ENCODE data around the gene IFT122.

IFT122 gene

DNA sequence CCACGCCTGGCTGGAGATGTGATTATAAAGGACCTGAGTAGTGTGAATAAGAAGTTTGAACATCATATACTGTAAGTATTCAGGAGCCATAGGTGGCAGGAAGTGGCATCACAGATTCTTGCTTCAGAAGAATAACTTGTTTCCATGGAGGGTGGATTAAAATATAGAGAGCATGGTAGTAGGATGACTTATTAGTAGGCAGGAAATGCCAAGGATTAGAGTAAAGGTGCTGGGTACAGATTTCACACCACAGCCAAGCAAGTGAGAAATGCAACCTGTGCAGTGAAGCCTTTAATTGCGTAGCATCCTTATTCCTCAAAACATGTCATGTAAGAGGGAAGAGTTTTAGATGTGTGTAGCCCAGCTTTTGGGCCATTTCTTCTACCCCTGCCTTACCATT, 30.8 kb downstream of the IFT122 start:
- no peaks in the 10 kb centered on the region for H3K27me3 ChIP-seq (ENCODE audit: insufficient read depth, low read length)

DNA sequence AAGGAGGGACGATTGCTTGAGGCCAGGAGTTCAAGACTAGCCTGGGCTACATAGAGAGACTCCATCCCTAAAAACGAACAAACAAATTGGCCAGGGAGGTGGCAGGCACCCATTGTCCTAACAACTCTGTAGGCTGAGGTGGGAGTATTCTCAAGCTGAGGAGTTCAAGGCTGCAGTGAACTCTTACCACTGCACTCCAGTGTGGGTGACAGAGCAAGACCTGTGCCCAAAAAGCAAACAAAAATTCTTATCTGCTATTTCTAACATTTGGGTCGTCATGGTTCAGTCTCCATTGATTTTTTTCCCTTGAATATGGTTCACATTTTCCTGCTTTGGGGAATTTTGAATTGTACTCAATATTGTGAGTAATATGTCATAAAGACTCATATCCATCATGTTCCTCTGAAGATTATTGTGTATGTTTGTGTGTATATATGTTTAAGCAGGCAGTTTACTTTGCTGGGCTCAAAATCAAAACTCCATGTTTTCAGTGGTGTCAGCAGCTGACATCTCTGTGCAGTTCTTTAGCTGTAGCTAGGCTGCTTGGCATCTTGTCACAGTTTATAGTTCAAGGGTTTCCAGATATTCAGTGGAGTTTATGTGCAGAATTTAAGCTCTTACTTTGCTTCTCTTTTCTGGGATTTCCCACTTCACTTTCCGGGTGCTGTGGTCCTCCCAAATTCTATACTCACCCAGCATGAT, 33.2 kb downstream of the IFT122 start:
- Histone ChIP-seq H4K12ac (ENCODE audit: low read depth, low read length) (no peak overlapping the region), H3K27me3 (ENCODE audit: insufficient read depth, low read length) (no peaks in the 10 kb centered on the region)
- WGBS (ENCODE audit: extremely low coverage, insufficient coverage, insufficient read length): no CpG with 5 or more reads among the region's 4 CpGs

More for the DNA sequence above, 30.8 kb downstream of the IFT122 start:
- no peaks in the 10 kb centered on the region for H3K79me2 ChIP-seq (ENCODE audit: control insufficient read depth, insufficient read depth, low read length, poor library complexity)
- no peak for DNase-seq
- no peaks in the 10 kb centered on the region for H3K9me3 ChIP-seq (ENCODE audit: insufficient read depth, low read depth, low read length)
- H3K4me3 ChIP-seq (ENCODE audit: low read depth, low read length): no peak overlapping the region
- no peak overlapping the region for H4K91ac ChIP-seq (ENCODE audit: low read depth, low read length)
- peaks cover 6 to 7% of the 10 kb centered on the region in 2 experiments for H3K36me3 ChIP-seq (ENCODE audit: control insufficient read depth in 1 of 2, insufficient read depth in 2 of 2, low read length in 2 of 2)
- no peak overlapping the region for H3K9ac ChIP-seq (ENCODE audit: low read length)
- no peak overlapping the region for H3K23ac ChIP-seq (ENCODE audit: low read length)
- peaks cover 0 to 2% of the 10 kb centered on the region in 2 experiments for H3K4me1 ChIP-seq (ENCODE audit: control insufficient read depth in 1 of 2, insufficient read depth in 2 of 2, low read length in 2 of 2)
- no peak overlapping the region for H3K4ac ChIP-seq (ENCODE audit: low read depth, low read length)
- no peak overlapping the region for H3K14ac ChIP-seq (ENCODE audit: low read length)
- no peak overlapping the region for H2AK5ac ChIP-seq (ENCODE audit: low read length)
- no CpG with 5 or more reads among the region's 2 CpGs for WGBS (ENCODE audit: extremely low coverage, insufficient coverage, insufficient read length)
- H2BK5ac ChIP-seq (ENCODE audit: low read depth, low read length, poor library complexity): no peak overlapping the region
- H4K12ac ChIP-seq (ENCODE audit: low read depth, low read length): no peak overlapping the region
- no peak overlapping the region for H3K4me2 ChIP-seq (ENCODE audit: low read length)
- no peak overlapping the region for H3K27ac ChIP-seq (ENCODE audit: low read depth, low read length)
- H2BK12ac ChIP-seq (ENCODE audit: low read length): no peak overlapping the region
- no peak overlapping the region for H2AFZ ChIP-seq (ENCODE audit: insufficient read depth, low read length, poor library complexity)
- H3K79me1 ChIP-seq (ENCODE audit: low read length): no peaks in the 10 kb centered on the region
- no peak overlapping the region for H4K8ac ChIP-seq (ENCODE audit: low read depth, low read length)
- H3K18ac ChIP-seq (ENCODE audit: low read length): no peak overlapping the region
- H2BK120ac ChIP-seq (ENCODE audit: insufficient read depth, low read length, poor library complexity): no peak overlapping the region

GRCh38 chr3:129473769-129474152, 33.7 kb downstream of the IFT122 start:
- Histone ChIP-seq H3K14ac (ENCODE audit: low read length) (no peak overlapping the region), H2AFZ (ENCODE audit: insufficient read depth, low read length, poor library complexity) (no peak overlapping the region)

More for the DNA sequence above, 33.2 kb downstream of the IFT122 start:
- no peak overlapping the region for H2AFZ ChIP-seq (ENCODE audit: insufficient read depth, low read length, poor library complexity)
- H4K91ac ChIP-seq (ENCODE audit: low read depth, low read length): no peak overlapping the region
- H3K23ac ChIP-seq (ENCODE audit: low read length): no peak overlapping the region
- H4K8ac ChIP-seq (ENCODE audit: low read depth, low read length): no peak overlapping the region
- no peak overlapping the region for H3K4me3 ChIP-seq (ENCODE audit: low read depth, low read length)
- no peaks in the 10 kb centered on the region for H3K9me3 ChIP-seq (ENCODE audit: insufficient read depth, low read depth, low read length)
- H3K79me1 ChIP-seq (ENCODE audit: low read length): no peaks in the 10 kb centered on the region
- H2AK5ac ChIP-seq (ENCODE audit: low read length): no peak overlapping the region
- no peak overlapping the region for H3K18ac ChIP-seq (ENCODE audit: low read length)
- H3K4ac ChIP-seq (ENCODE audit: low read depth, low read length): no peak overlapping the region
- H3K27ac ChIP-seq (ENCODE audit: low read depth, low read length): no peak overlapping the region
- no peak overlapping the region for H3K14ac ChIP-seq (ENCODE audit: low read length)
- no peak overlapping the region for H2BK5ac ChIP-seq (ENCODE audit: low read depth, low read length, poor library complexity)
- H3K4me2 ChIP-seq (ENCODE audit: low read length): no peak overlapping the region
- no peak overlapping the region for H3K9ac ChIP-seq (ENCODE audit: low read length)
- no peaks in the 10 kb centered on the region for H3K79me2 ChIP-seq (ENCODE audit: control insufficient read depth, insufficient read depth, low read length, poor library complexity)
- DNase-seq: no peak
- no peak overlapping the region for H2BK120ac ChIP-seq (ENCODE audit: insufficient read depth, low read length, poor library complexity)
- no peak overlapping the region for H2BK12ac ChIP-seq (ENCODE audit: low read length)
- H3K4me1 ChIP-seq (ENCODE audit: control insufficient read depth in 1 of 2, insufficient read depth in 2 of 2, low read length in 2 of 2): no peaks in the 10 kb centered on the region
- H3K36me3 ChIP-seq (ENCODE audit: control insufficient read depth in 1 of 2, insufficient read depth in 2 of 2, low read length in 2 of 2): peaks cover 10 to 14% of the 10 kb centered on the region in 2 experiments

GRCh38 chr3:129474984-129475804, 35.2 kb downstream of the IFT122 start:
- no peak overlapping the region for H3K27ac ChIP-seq (ENCODE audit: low read depth, low read length)
- no peak overlapping the region for H3K4me2 ChIP-seq (ENCODE audit: low read length)
- no peaks in the 10 kb centered on the region for H3K4me1 ChIP-seq (ENCODE audit: control insufficient read depth in 1 of 2, insufficient read depth in 2 of 2, low read length in 2 of 2)
- H2AFZ ChIP-seq (ENCODE audit: insufficient read depth, low read length, poor library complexity): no peak overlapping the region
- no peaks in the 10 kb centered on the region for H3K9me3 ChIP-seq (ENCODE audit: insufficient read depth, low read depth, low read length)
- no peak overlapping the region for H2AK5ac ChIP-seq (ENCODE audit: low read length)
- no peak overlapping the region for H3K23ac ChIP-seq (ENCODE audit: low read length)
- no CpG with 5 or more reads among the region's 10 CpGs for WGBS (ENCODE audit: extremely low coverage, insufficient coverage, insufficient read length)
- no peak overlapping the region for H4K8ac ChIP-seq (ENCODE audit: low read depth, low read length)
- no peak overlapping the region for H3K14ac ChIP-seq (ENCODE audit: low read length)
- no peaks in the 10 kb centered on the region for H3K79me2 ChIP-seq (ENCODE audit: control insufficient read depth, insufficient read depth, low read length, poor library complexity)
- no peak overlapping the region for H3K4me3 ChIP-seq (ENCODE audit: low read depth, low read length)
- H2BK5ac ChIP-seq (ENCODE audit: low read depth, low read length, poor library complexity): no peak overlapping the region
- H3K4ac ChIP-seq (ENCODE audit: low read depth, low read length): no peak overlapping the region
- H4K91ac ChIP-seq (ENCODE audit: low read depth, low read length): no peak overlapping the region
- no peak overlapping the region for H4K12ac ChIP-seq (ENCODE audit: low read depth, low read length)
- DNase-seq: no peak
- no peak overlapping the region for H2BK12ac ChIP-seq (ENCODE audit: low read length)
- H2BK120ac ChIP-seq (ENCODE audit: insufficient read depth, low read length, poor library complexity): no peak overlapping the region
- peaks cover 17 to 18% of the 10 kb centered on the region in 2 experiments for H3K36me3 ChIP-seq (ENCODE audit: control insufficient read depth in 1 of 2, insufficient read depth in 2 of 2, low read length in 2 of 2)
- no peak overlapping the region for H3K9ac ChIP-seq (ENCODE audit: low read length)
- no peaks in the 10 kb centered on the region for H3K79me1 ChIP-seq (ENCODE audit: low read length)
- H3K27me3 ChIP-seq (ENCODE audit: insufficient read depth, low read length): no peaks in the 10 kb centered on the region
- no peak overlapping the region for H3K18ac ChIP-seq (ENCODE audit: low read length)

More at GRCh38 chr3:129473769-129474152, 33.7 kb downstream of the IFT122 start:
- H3K18ac ChIP-seq (ENCODE audit: low read length): no peak overlapping the region
- H3K4ac ChIP-seq (ENCODE audit: low read depth, low read length): no peak overlapping the region
- H4K12ac ChIP-seq (ENCODE audit: low read depth, low read length): no peak overlapping the region
- no peak overlapping the region for H2BK12ac ChIP-seq (ENCODE audit: low read length)
- H3K27me3 ChIP-seq (ENCODE audit: insufficient read depth, low read length): no peaks in the 10 kb centered on the region
- no peaks in the 10 kb centered on the region for H3K79me1 ChIP-seq (ENCODE audit: low read length)
- DNase-seq: peak in 1 of 2 donors; percentile 46
- H2BK120ac ChIP-seq (ENCODE audit: insufficient read depth, low read length, poor library complexity): no peak overlapping the region
- no peak overlapping the region for H3K27ac ChIP-seq (ENCODE audit: low read depth, low read length)
- H3K36me3 ChIP-seq (ENCODE audit: control insufficient read depth in 1 of 2, insufficient read depth in 2 of 2, low read length in 2 of 2): peaks cover 10 to 14% of the 10 kb centered on the region in 2 experiments
- H4K8ac ChIP-seq (ENCODE audit: low read depth, low read length): no peak overlapping the region
- WGBS (ENCODE audit: extremely low coverage, insufficient coverage, insufficient read length): no CpG with 5 or more reads among the region's 4 CpGs
- H3K23ac ChIP-seq (ENCODE audit: low read length): no peak overlapping the region
- no peak overlapping the region for H3K4me2 ChIP-seq (ENCODE audit: low read length)
- H3K4me3 ChIP-seq (ENCODE audit: low read depth, low read length): no peak overlapping the region
- no peak overlapping the region for H3K9ac ChIP-seq (ENCODE audit: low read length)
- no peak overlapping the region for H4K91ac ChIP-seq (ENCODE audit: low read depth, low read length)
- no peaks in the 10 kb centered on the region for H3K79me2 ChIP-seq (ENCODE audit: control insufficient read depth, insufficient read depth, low read length, poor library complexity)
- H3K4me1 ChIP-seq (ENCODE audit: control insufficient read depth in 1 of 2, insufficient read depth in 2 of 2, low read length in 2 of 2): no peaks in the 10 kb centered on the region
- H2AK5ac ChIP-seq (ENCODE audit: low read length): no peak overlapping the region
- H3K9me3 ChIP-seq (ENCODE audit: insufficient read depth, low read depth, low read length): no peaks in the 10 kb centered on the region
- no peak overlapping the region for H2BK5ac ChIP-seq (ENCODE audit: low read depth, low read length, poor library complexity)

Data from trophoblast cell (in vitro differentiated cells and primary cell).